Esophagus squamous epithelium (tissue), 4 donors: Measurements from ENCODE around the gene C4orf17.

Experiments used
- POLR2A ChIP-seq, 4 donors: fragments of 450-650 bp; IDR thresholded peaks; one replicate each; pipeline ENCODE4 v1.6.1; 2017; ENCODE audit warnings: antibody characterized with exemption in 4 of 4, mild to moderate bottlenecking in 4 of 4, moderate library complexity in 3 of 4
- TF ChIP-seq, protein P1 (sequence below), 6 experiments: fragments of 450-650 bp in 4 of 6; fragments of 200-600 bp in 2 of 6; sonication (generic) in 2 of 6; IDR thresholded peaks; one replicate each; pipeline ENCODE4 v1.5.1; 2016 to 2019; ENCODE audit warnings: antibody characterized with exemption in 6 of 6, mild to moderate bottlenecking in 4 of 6, moderate library complexity in 4 of 6

DNA sequence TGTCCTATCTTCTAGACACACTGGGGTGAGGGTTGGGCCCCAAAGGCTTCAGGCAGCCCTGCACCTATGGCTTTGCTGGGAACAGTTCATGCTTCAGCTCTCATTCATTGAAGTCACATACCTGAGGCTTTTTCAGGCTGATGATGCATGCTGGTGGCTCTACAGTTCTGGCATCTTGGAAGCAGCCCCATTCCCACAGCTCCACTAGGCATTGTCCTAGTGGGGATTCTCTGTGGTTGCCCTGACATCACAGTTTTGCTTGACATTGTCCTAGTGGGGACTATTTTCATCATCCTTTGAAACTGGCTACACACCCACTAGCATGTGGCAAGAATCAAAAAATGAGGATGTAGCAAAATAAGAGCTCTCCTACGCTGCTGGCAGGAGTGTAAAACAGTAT is 37.7 kb upstream of the C4orf17 start:
- TF ChIP-seq, protein P1, sequence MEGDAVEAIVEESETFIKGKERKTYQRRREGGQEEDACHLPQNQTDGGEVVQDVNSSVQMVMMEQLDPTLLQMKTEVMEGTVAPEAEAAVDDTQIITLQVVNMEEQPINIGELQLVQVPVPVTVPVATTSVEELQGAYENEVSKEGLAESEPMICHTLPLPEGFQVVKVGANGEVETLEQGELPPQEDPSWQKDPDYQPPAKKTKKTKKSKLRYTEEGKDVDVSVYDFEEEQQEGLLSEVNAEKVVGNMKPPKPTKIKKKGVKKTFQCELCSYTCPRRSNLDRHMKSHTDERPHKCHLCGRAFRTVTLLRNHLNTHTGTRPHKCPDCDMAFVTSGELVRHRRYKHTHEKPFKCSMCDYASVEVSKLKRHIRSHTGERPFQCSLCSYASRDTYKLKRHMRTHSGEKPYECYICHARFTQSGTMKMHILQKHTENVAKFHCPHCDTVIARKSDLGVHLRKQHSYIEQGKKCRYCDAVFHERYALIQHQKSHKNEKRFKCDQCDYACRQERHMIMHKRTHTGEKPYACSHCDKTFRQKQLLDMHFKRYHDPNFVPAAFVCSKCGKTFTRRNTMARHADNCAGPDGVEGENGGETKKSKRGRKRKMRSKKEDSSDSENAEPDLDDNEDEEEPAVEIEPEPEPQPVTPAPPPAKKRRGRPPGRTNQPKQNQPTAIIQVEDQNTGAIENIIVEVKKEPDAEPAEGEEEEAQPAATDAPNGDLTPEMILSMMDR (IDR thresholded peaks at IDR 0.05) = no peak
- TF ChIP-seq POLR2A (IDR thresholded peaks at IDR 0.05) = no peak
